Endometrial microvascular endothelial cells (primary cell): Measurements from ENCODE around the gene C9orf40. TPM values are rescaled to one million over a fixed set of nuclear protein-coding genes. Genes with fewer than 3 reads are reported as not detected.

Experiments
- in situ Hi-C: cut with HindIII; loops from 2 replicates; pipeline ENCODE4 v1.10.0; 2017; ENCODE audit warnings: low sequenced_read_pairs, low pct_unique_long_range_greater_than_20kb; ENCODE audit errors: inconsistent ontology term
- total RNA-seq: library from RNA; depleted of rRNA; stranded (reverse); fragments of >200 nt; gene quantifications from one replicate; pipeline ENCODE4 v1.2.3, GENCODE V29; 2015; ENCODE audit errors: inconsistent ontology term

Gene C9orf40
- total RNA-seq, 1 donor from 2014 or later = 8.5 TPM

DNA sequence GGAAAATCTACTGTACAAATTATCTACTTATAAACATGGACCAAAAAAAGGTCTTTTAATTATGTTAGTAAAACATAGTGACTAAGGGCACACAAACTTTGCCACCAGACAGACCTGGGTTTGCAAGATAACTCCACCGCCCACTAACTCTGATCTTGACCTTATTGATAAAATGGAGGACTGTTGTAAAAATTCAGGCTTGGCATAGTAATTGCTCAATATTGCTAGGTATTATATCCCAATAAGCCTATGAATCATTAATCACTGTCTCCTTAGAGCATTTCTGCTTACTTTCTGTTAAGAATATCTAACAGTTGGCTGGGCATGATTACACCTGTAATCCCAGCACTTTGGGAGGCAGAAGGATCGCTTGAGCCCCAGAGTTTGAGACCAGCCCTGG is 3.8 kb downstream of the C9orf40 start:
- in situ Hi-C loops = no loop called here

DNA sequence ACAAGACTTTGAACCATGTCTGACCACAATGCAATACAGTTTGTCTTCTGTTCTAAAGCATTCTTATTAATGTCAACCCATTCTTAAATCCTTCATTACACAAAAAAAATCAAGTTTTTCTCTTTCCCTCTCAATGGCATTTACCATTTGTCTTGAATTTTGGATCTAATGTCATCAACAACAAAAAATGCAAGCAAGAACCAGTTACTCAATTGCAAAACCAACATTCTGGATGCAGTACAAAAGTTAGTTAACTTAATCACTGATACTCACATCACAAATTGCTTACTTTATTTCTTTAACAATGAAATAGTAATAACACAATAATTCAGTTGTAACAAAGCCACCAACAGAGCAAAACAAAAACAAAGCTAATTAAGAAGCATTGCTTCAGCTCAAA is 6.0 kb downstream of the C9orf40 start:
- in situ Hi-C loops = no loop called here

DNA sequence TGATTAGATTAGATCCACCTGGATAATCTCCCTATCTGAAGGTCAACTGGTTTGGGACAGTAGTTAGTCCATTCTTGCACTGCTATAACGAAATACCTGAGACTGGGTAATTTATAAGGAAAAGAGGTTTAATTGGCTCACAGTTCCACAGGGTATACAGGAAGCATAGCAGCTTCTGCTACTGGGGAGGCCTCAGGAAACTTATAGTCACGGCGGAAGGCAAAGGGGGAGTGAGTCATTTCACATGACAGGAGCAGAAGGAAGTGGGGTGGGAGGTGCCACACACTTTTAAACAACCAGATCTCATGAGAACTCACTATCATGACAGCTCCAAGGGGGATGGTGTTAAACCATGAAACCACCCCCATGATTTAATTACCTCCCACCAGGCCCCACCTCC is 9.9 kb downstream of the C9orf40 start:
- in situ Hi-C loops = no loop called here

DNA sequence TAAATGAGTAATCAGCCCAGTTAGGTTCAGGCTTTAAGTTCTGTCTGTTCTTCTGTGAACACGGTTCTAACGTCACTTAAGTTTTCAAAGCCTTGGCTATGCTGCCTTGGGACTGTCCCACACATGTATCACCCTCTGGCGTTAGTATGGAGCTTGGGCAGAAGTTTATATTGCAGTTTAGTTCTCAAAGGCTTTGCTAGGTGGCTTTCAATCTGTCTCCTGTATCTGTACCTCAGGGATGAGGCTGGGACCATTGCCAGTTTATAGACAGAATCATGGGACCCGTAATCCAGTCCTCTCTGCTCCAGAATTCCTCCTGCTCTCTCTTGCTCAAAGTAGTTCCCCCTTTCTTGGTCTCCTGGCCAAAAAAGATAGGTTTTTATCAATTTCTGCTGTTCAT is 12.1 kb downstream of the C9orf40 start:
- in situ Hi-C loops = no loop called here

DNA sequence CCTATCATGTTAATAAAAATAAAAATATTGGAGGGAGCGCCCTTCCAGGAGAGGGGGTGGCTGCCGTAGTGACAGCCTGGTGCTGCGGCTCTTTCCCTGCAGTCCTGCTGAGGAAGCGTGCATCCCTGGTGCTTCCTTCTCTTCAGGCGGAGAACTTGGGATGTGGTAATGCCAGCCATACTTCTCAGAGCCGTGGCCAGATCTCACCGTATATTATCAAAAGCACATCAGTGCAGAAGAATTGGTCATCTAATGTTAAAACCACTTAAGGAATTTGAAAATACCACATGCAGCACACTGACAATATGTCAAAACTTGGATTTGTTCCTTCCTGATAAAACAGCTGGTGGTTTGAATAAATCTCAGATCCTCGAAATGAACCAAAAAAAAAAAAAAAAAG is 17.7 kb downstream of the C9orf40 start:
- in situ Hi-C loops = no loop called here

DNA sequence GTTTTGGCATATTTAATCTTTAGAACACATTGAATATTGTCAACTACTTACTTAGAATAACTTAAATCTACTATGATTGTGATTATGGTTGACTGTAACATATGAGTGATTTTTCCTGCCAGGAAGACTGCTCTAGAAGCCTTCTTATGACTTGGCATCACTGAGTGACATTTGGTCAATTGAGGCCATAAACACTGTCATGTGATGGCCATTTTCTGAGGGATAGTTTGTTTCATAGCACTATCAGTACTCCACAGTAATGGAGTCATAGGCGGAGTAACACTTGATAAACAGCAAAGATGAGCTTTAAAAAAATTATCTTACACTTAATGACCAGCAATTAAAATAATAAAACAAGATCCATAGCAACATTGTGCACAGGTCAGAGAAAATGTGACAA is 31.0 kb downstream of the C9orf40 start:
- in situ Hi-C loops = no loop called here

DNA sequence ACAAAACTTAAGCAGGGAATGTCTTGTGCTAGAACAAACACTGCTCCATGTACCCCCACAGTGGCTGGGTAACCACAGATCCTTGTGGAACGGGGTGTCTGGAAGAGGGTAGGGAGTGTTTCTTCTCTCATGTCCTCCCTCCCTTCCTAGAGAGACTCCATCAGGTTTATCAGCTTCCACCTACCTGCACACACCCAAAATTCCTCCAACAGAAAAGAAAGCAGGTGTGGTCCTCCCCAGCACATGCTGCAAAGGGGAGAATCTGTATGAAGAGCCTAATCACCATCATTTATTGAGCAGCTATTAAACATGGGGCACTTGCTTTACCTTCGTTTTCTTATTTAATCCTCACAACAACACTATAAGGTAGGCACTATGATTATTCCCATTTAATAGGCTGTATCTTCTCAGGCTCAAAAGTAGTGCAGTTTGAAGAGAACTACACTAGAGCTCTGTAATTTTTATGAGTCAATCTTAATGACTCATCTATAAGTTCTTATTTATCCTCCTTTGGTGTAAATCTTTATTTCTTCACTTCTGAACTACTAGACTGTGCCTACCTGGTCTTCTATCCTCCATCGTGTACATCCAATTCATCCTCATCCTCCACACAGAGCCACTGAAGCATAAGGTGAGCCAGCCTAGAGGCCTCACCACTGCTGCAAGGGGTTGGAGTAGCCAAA is 31.6 kb downstream of the C9orf40 start:
- in situ Hi-C loops = no loop called here

DNA sequence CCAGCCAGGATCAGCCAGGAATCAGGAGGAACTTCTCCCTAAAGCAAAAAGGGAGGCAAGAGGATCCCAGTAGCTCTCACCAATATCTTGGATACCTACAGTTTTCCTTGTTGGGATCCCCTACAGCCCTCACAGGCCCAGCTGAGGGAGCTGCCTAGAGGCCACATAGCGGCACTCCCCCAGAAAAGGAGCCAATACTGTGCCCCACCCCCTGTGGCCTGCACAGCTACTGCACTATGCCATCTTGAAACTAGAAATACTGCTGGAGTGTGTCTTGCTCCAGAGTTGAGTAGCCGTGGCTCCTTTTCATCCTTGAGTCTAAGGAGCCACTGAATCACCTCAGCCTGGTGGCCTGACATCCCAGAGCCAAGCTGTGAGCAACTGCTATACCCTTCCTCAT is 42.7 kb downstream of the C9orf40 start:
- in situ Hi-C loops = no loop called here

DNA sequence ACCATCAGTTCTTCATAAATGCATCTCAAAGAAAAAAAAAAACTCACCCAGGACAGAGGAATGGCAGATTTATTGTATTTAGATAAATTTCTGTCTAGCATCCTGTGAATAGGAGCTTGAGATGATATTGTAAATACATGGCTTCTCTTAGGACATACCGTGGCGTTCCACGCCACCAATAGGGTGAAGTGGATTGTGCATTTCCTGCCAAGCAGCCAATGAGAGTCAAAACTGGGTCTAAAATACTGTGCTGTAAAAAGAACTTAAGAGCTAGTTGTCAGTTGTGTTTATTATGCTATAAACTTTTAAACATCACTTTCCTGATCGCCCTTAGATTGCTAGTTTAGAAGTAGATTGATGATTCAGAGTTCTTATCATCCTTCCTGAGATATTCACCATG is 44.0 kb downstream of the C9orf40 start:
- in situ Hi-C loops = no loop called here

DNA sequence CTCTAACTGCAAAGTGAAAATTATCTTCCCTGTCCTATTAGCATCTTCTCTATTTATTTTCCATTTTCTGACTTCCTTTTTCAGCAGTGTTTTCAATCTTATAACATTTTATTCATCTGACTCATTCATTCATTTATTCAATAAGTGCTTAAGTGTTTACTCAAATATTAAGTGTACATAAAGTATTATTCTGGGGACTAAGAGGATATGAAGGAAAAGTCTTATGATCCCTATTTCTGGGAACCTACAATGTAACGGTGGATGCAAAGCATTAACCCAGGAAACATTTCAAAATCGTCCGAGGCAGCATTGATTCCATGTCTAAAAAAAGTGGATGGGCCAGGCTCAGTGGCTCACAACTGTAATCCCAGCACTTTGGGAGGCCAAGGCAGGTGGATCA is 45.6 kb downstream of the C9orf40 start:
- in situ Hi-C loops = no loop called here

DNA sequence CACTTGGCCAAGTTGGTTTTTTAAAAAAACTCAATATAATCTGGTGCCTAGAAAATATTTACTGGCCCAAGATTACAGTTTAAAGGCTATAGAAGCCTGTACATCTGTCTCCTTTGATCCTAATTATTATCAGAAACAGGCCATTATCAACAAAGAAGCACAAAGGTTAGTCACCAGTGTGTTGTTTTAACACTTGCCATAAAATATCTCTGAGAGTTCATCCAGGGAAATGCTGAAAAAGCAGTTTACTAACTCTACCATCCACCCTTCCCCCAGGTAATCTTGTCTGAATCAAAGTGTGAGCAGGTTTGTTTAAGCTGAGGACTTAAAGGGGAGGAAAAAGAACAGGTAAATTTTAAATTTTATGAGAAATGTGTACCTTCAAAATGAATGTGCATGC is 51.7 kb downstream of the C9orf40 start:
- in situ Hi-C loops = no loop called here

Other genes starting within 250 kb of the C9orf40 start
- 0.09 TPM for gene TRPM6, start 65.0 kb downstream of the C9orf40 start, total RNA-seq
- 18.5 TPM for gene CARNMT1, start 75.4 kb upstream of the C9orf40 start, total RNA-seq
- 17.4 TPM for gene NMRK1, start 135.2 kb upstream of the C9orf40 start, total RNA-seq
- gene OSTF1, start 135.6 kb upstream of the C9orf40 start, total RNA-seq = 83.8 TPM